Gastrocnemius medialis (tissue), 4 donors: ENCODE results near the gene TMEM72. TPM values are rescaled to one million over a fixed set of nuclear protein-coding genes. Genes with fewer than 3 reads are reported as not detected.

Experiments used
- ATAC-seq, 2 donors: fragments of 150-250 bp; one replicate each; pipeline ENCODE4 v1.9.1; 2016
- DNase-seq, 2 donors: peaks; one replicate each; pipeline ENCODE4 v3.0.0-alpha.2; 2019
- H3K27ac ChIP-seq, 4 donors: fragments of 200-600 bp; sonication (generic); 1 replicate in 1 of 4; 2 replicates in 3 of 4; pipeline ENCODE4 v1.5.1; 2016 to 2018; ENCODE audit warnings: mild to moderate bottlenecking in 2 of 4, moderate library complexity in 1 of 4
- H3K27me3 ChIP-seq, 3 donors: fragments of 200-600 bp; sonication (generic) in 2 of 3; 1 replicate in 1 of 3; 2 replicates in 2 of 3; pipeline versions ENCODE4 v1.5.1 to v1.6.0; 2016 to 2019; ENCODE audit warnings: mild to moderate bottlenecking in 1 of 3, moderate library complexity in 1 of 3
- H3K36me3 ChIP-seq, 2 donors: fragments of 200-600 bp; sonication (generic) in 1 of 2; one replicate each; pipeline ENCODE4 v1.5.1; 2017 to 2018
- H3K4me1 ChIP-seq, 2 donors: fragments of 200-600 bp; sonication (generic) in 1 of 2; one replicate each; pipeline ENCODE4 v1.5.1; 2016 to 2017; ENCODE audit warnings: mild to moderate bottlenecking in 2 of 2
- H3K4me3 ChIP-seq, 4 donors: fragments of 200-600 bp; sonication (generic) in 3 of 4; 1 replicate in 1 of 4; 2 replicates in 3 of 4; pipeline ENCODE4 v1.5.1; 2016 to 2019; ENCODE audit warnings: mild to moderate bottlenecking in 2 of 4
- H3K9me3 ChIP-seq, 3 donors: fragments of 200-600 bp; sonication (generic) in 2 of 3; 1 replicate in 1 of 3; 2 replicates in 2 of 3; pipeline ENCODE4 v1.5.1; 2016 to 2019
- CTCF ChIP-seq, 5 experiments: fragments of 450-650 bp in 3 of 5; fragments of 200-600 bp in 2 of 5; sonication (generic) in 2 of 5; IDR thresholded peaks in 4 of 5; conservative IDR thresholded peaks in 1 of 5; 1 replicate in 4 of 5; 2 replicates in 1 of 5; pipeline ENCODE4 v1.5.1; 2016 to 2019; ENCODE audit warnings: antibody characterized with exemption in 5 of 5, mild to moderate bottlenecking in 3 of 5, moderate library complexity in 3 of 5
- POLR2A ChIP-seq, 2 donors: fragments of 450-650 bp; IDR thresholded peaks; one replicate each; pipeline ENCODE4 v1.6.1; 2017; ENCODE audit warnings: antibody characterized with exemption in 2 of 2, mild to moderate bottlenecking in 2 of 2, moderate library complexity in 2 of 2
- in situ Hi-C, 4 donors: fragments of 200-750 bp; cut with MboI; loops; one replicate each; pipeline versions ENCODE4 v1.15.0 to v1.8.0; 2017; ENCODE audit warnings: low sequenced_read_pairs in 4 of 4
- intact Hi-C: fragments of 100-400 bp; cut with DNase I; formaldehyde crosslinking; loops from one replicate; pipeline ENCODE4 v1.15.1; 2023; ENCODE audit warnings: low total_unique reads
- total RNA-seq, 4 donors: library from RNA; depleted of rRNA; stranded (reverse); fragments of >200 nt; gene quantifications; one replicate each; pipeline versions ENCODE4 v1.1.0 to v1.2.3, GENCODE V29; 2016

The TMEM72 gene
- total RNA-seq, 4 donors from 2014 or later = not detected

- intact Hi-C loops (no loop called here), in situ Hi-C loops (no loop called here)
- no peaks in the 10 kb centered on the region for H3K27me3 ChIP-seq
- TF ChIP-seq CTCF (IDR thresholded peaks at IDR 0.05 in 4 of 5, conservative IDR thresholded peaks at IDR 0.05 in 1 of 5) (no peak), POLR2A (IDR thresholded peaks at IDR 0.05) (no peak)
- DNase-seq (no peak), ATAC-seq (no peak)
- no peaks in the 10 kb centered on the region for H3K36me3 ChIP-seq
- H3K4me3 ChIP-seq = no peak overlapping the region
- no peak overlapping the region for H3K27ac ChIP-seq
- no peaks in the 10 kb centered on the region for H3K9me3 ChIP-seq
- no peaks in the 10 kb centered on the region for H3K4me1 ChIP-seq
Observed at GRCh38 chr10:44895280-44895679, 15.9 kb upstream of the TMEM72 start.

- no peak for ATAC-seq
- no peak for DNase-seq
- Histone ChIP-seq H3K36me3 (no peaks in the 10 kb centered on the region), H3K27ac (no peak overlapping the region), H3K4me3 (no peak overlapping the region), H3K9me3 (no peaks in the 10 kb centered on the region), H3K27me3 (no peaks in the 10 kb centered on the region), H3K4me1 (no peaks in the 10 kb centered on the region)
- TF ChIP-seq CTCF (IDR thresholded peaks at IDR 0.05 in 4 of 5, conservative IDR thresholded peaks at IDR 0.05 in 1 of 5) (no peak), POLR2A (IDR thresholded peaks at IDR 0.05) (no peak)
- in situ Hi-C loops = no loop called here
- intact Hi-C loops = no loop called here
Observed at GRCh38 chr10:44897049-44897448, 14.1 kb upstream of the TMEM72 start.

- H3K4me1 ChIP-seq = no peaks in the 10 kb centered on the region
- H3K27ac ChIP-seq = no peak overlapping the region
- no peak overlapping the region for H3K4me3 ChIP-seq
- no peak for ATAC-seq
- H3K27me3 ChIP-seq = no peaks in the 10 kb centered on the region
- no peak for DNase-seq
- in situ Hi-C loops (no loop called here), intact Hi-C loops (no loop called here)
- no peaks in the 10 kb centered on the region for H3K36me3 ChIP-seq
- TF ChIP-seq CTCF (IDR thresholded peaks at IDR 0.05 in 4 of 5, conservative IDR thresholded peaks at IDR 0.05 in 1 of 5) (no peak), POLR2A (IDR thresholded peaks at IDR 0.05) (no peak)
- H3K9me3 ChIP-seq = no peaks in the 10 kb centered on the region
Observed at GRCh38 chr10:44898665-44899064, 12.5 kb upstream of the TMEM72 start.

DNA sequence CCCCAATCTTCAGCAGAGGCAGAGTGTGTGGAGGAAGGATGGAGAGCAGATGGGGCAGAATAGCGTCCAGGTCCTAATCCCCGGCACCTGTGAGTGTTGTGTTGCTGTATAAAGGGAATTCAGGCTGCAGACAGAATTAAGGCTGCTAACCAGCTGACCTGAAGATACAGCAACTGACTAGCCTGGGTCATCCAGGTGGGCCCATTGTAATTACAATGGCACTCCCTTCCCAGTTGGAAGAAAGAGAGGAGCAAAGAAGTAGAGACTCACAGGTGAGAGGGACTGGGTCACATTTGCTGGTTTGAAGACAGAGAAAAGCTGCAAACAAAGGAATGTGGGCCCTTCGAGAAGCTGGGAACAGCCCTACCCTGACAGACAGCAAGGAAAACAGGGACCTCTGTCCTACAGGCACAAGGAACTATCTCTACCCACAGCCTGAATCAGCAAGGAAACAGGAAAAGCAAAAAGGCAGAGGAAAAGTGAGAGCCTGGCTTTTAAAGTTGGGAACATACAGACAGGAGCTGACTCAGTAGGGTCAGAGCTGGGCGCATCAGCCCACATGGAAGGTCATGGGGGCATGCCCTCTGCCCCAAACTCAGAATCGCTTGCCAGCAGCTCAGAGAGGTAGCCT, 11.6 kb upstream of the TMEM72 start:
- in situ Hi-C loops = no loop called here
- Histone ChIP-seq H3K27ac (no peak overlapping the region), H3K36me3 (no peaks in the 10 kb centered on the region), H3K4me3 (no peak overlapping the region), H3K27me3 (no peaks in the 10 kb centered on the region), H3K9me3 (no peaks in the 10 kb centered on the region), H3K4me1 (no peaks in the 10 kb centered on the region)
- TF ChIP-seq CTCF (IDR thresholded peaks at IDR 0.05 in 4 of 5, conservative IDR thresholded peaks at IDR 0.05 in 1 of 5) (no peak), POLR2A (IDR thresholded peaks at IDR 0.05) (no peak)
- intact Hi-C loops = no loop called here
- DNase-seq (no peak), ATAC-seq (no peak)
